ENCODE measurements around the gene HAGH.

HAGH gene

GRCh38 chr16:1760911-1761310 is 65.7 kb downstream of the HAGH start:
- H3K79me2 ChIP-seq (ENCODE audit: insufficient read depth, low read length) = no peaks in the 10 kb centered on the region
- H3K4me2 ChIP-seq (ENCODE audit: insufficient read depth, low read length) = no peak overlapping the region
- H3K27ac ChIP-seq (ENCODE audit: low read length) = no peak overlapping the region
- H3K9ac ChIP-seq (ENCODE audit: low read depth, low read length) = no peak overlapping the region
- H4K20me1 ChIP-seq (ENCODE audit: insufficient read depth, low read length) = peaks cover 3% of the 10 kb centered on the region; the same call in 1 of the 2 replicates
- no peaks in the 10 kb centered on the region for H3K4me1 ChIP-seq (ENCODE audit: insufficient read depth, low read length)
- no peak overlapping the region for H3K4me3 ChIP-seq (ENCODE audit: low read depth in 1 of 2, low read length in 2 of 2)
- TF ChIP-seq CTCF (IDR thresholded peaks at IDR 0.05; ENCODE audit: borderline replicate concordance, extremely low read depth, low read length, poor library complexity, severe bottlenecking) = no peak
- TF ChIP-seq EZH2 (IDR thresholded peaks at IDR 0.05; ENCODE audit: borderline replicate concordance, low read depth, low read length, severe bottlenecking) = no peak
- no peaks in the 10 kb centered on the region for H3K9me3 ChIP-seq (ENCODE audit: insufficient read depth, low read length, severe bottlenecking)
- H2AFZ ChIP-seq (ENCODE audit: low read depth, low read length) = no peak overlapping the region
- no peaks in the 10 kb centered on the region for H3K27me3 ChIP-seq (ENCODE audit: insufficient read depth, low read length, poor library complexity)
- DNase-seq = no peak
- H3K36me3 ChIP-seq (ENCODE audit: insufficient read depth, low read length) = peaks cover 70% of the 10 kb centered on the region
- ATAC-seq (ENCODE audit: insufficient read depth, low read depth) = no peak

- H3K36me3 ChIP-seq (ENCODE audit: insufficient read depth, low read length) = peaks cover 65% of the 10 kb centered on the region
Observed at GRCh38 chr16:1759511-1759910, 67.1 kb downstream of the HAGH start.

GRCh38 chr16:1758923-1759322 is 67.7 kb downstream of the HAGH start:
- no peaks in the 10 kb centered on the region for H3K4me1 ChIP-seq (ENCODE audit: insufficient read depth, low read length)
- TF ChIP-seq EZH2 (IDR thresholded peaks at IDR 0.05; ENCODE audit: borderline replicate concordance, low read depth, low read length, severe bottlenecking) (no peak), CTCF (IDR thresholded peaks at IDR 0.05; ENCODE audit: borderline replicate concordance, extremely low read depth, low read length, poor library complexity, severe bottlenecking) (no peak)

More at GRCh38 chr16:1759511-1759910, 67.1 kb downstream of the HAGH start:
- Histone ChIP-seq H3K27ac (ENCODE audit: low read length) (no peak overlapping the region), H4K20me1 (ENCODE audit: insufficient read depth, low read length) (peaks cover 3% of the 10 kb centered on the region; the same call in 1 of the 2 replicates), H3K4me1 (ENCODE audit: insufficient read depth, low read length) (no peaks in the 10 kb centered on the region), H3K79me2 (ENCODE audit: insufficient read depth, low read length) (no peaks in the 10 kb centered on the region), H2AFZ (ENCODE audit: low read depth, low read length) (no peak overlapping the region), H3K4me2 (ENCODE audit: insufficient read depth, low read length) (no peak overlapping the region), H3K27me3 (ENCODE audit: insufficient read depth, low read length, poor library complexity) (no peaks in the 10 kb centered on the region), H3K9ac (ENCODE audit: low read depth, low read length) (no peak overlapping the region), H3K4me3 (ENCODE audit: low read depth in 1 of 2, low read length in 2 of 2) (no peak overlapping the region), H3K9me3 (ENCODE audit: insufficient read depth, low read length, severe bottlenecking) (no peaks in the 10 kb centered on the region)
- no peak for DNase-seq
- TF ChIP-seq CTCF (IDR thresholded peaks at IDR 0.05; ENCODE audit: borderline replicate concordance, extremely low read depth, low read length, poor library complexity, severe bottlenecking) (no peak), EZH2 (IDR thresholded peaks at IDR 0.05; ENCODE audit: borderline replicate concordance, low read depth, low read length, severe bottlenecking) (no peak)
- ATAC-seq (ENCODE audit: insufficient read depth, low read depth) = no peak

More at GRCh38 chr16:1758923-1759322, 67.7 kb downstream of the HAGH start:
- H3K9ac ChIP-seq (ENCODE audit: low read depth, low read length) = no peak overlapping the region
- H3K79me2 ChIP-seq (ENCODE audit: insufficient read depth, low read length) = no peaks in the 10 kb centered on the region
- no peaks in the 10 kb centered on the region for H3K27me3 ChIP-seq (ENCODE audit: insufficient read depth, low read length, poor library complexity)
- H3K36me3 ChIP-seq (ENCODE audit: insufficient read depth, low read length) = peaks cover 63% of the 10 kb centered on the region
- no peak for ATAC-seq (ENCODE audit: insufficient read depth, low read depth)
- H3K9me3 ChIP-seq (ENCODE audit: insufficient read depth, low read length, severe bottlenecking) = no peaks in the 10 kb centered on the region
- H2AFZ ChIP-seq (ENCODE audit: low read depth, low read length) = no peak overlapping the region
- no peak for DNase-seq
- H3K4me3 ChIP-seq (ENCODE audit: low read depth in 1 of 2, low read length in 2 of 2) = no peak overlapping the region
- no peak overlapping the region for H3K4me2 ChIP-seq (ENCODE audit: insufficient read depth, low read length)
- H4K20me1 ChIP-seq (ENCODE audit: insufficient read depth, low read length) = peaks cover 3% of the 10 kb centered on the region; the same call in 1 of the 2 replicates
- H3K27ac ChIP-seq (ENCODE audit: low read length) = no peak overlapping the region
